Right cardiac atrium (tissue), 5 donors: Measurements from ENCODE around the gene ECE2. TPM values are rescaled to one million over a fixed set of nuclear protein-coding genes. Genes with fewer than 3 reads are reported as not detected.

Experiments used
- ATAC-seq, 2 donors: fragments of 200-7000 bp; cut with Tn5 transposase; one replicate each; pipeline versions ENCODE4 v1.8.0 to v1.9.1; 2020; ENCODE audit warnings: moderate library complexity in 2 of 2, mild to moderate bottlenecking in 1 of 2
- DNase-seq, 3 donors: peaks; one replicate each; pipeline ENCODE4 v3.0.0-alpha.2; 2020
- H3K27ac ChIP-seq: one replicate; pipeline ENCODE4 v1.5.1; 2013; ENCODE audit warnings: mild to moderate bottlenecking, low read length, control low read depth, moderate library complexity
- H3K27me3 ChIP-seq: one replicate; pipeline ENCODE4 v1.6.1; 2013; ENCODE audit not compliant: control insufficient read depth, insufficient read depth
- H3K4me1 ChIP-seq: one replicate; pipeline ENCODE4 v1.6.1; 2013; ENCODE audit warnings: low read length; ENCODE audit not compliant: control insufficient read depth, insufficient read depth
- H3K4me3 ChIP-seq: one replicate; pipeline ENCODE4 v1.5.1; 2013; ENCODE audit warnings: low read length, control low read depth
- H3K9me3 ChIP-seq: one replicate; pipeline ENCODE4 v1.6.1; 2013; ENCODE audit warnings: low read length; ENCODE audit not compliant: control insufficient read depth
- WGBS: extraction: QIAGEN DNeasy Blood & Tissue Kit; methylation state at CpG from one replicate; pipeline ENCODE4 v1.1.7; 2013; 5-methylcytosine and 5-hydroxymethylcytosine counted together
- intact Hi-C, 4 donors: fragments of 100-400 bp; cut with DNase I; formaldehyde crosslinking; loops; one replicate each; pipeline versions ENCODE4 v1.11.0 to v1.14.0; 2022 to 2023
- polyA plus RNA-seq: library from polyadenylated mRNA; stranded (reverse); fragments of 200-250 nt; gene quantifications from one replicate; pipeline ENCODE4 v1.2.3, GENCODE V29; 2013
- total RNA-seq, 4 donors: library from RNA; stranded (reverse); fragmentation: NEBNext Ultra II Directional; extraction: Animal tissue kit (Norgen Biotek cat#: 25700); gene quantifications; one replicate each; pipeline ENCODE4 v1.2.1, GENCODE V29; 2021
- donor health status: healthy with polysubstance abuse.
- donor health status: DM: no; HTN: yes; CAD: no.
- donor health status: DM: no; HTN: no; CAD: no.
- donor health status: DM: no; HTN: yes; CAD: no; lungs with severe emphysema.
- donor health status: DM: yes; HTN: yes; CAD: no.

The ECE2 gene
- total and polyA plus RNA-seq, 5 donors, result 1.2 to 6.6 (median 2.6) TPM

DNA sequence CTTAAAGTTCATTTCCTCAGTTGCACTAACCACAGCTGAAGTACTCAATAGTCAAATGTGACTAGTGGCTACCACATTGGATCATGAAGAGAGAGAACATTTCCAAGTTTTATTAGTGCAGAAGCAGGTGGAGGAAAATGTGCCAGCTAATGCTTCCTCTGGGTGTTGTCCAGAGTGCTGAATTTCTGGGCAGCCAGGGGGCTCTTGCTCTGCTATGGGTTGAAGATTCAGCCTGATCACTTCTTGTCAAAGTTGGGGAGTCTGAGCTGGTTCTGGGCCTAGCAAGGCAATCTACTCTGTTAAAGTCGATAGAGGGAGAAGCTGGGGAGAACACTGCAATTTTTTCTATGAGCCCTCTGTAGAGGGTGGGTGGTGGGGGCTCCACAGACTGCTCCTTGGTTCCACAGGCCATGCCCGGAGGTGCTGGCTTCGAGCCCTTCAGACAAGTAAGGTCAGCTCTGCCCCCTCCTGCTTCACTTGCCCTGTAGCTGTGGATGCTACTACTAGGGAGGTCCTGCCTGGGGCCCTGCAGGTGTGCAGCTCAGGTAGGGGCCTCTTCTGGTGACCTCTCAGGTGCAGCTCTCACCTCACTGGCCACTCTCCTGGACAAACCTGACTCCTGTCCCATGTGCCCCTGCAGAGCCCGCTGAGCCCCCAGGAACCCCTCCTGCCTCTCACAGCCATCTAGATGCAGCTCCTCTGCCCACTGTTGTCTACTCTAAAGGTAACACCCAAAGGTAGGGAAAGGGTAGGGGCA, 35.3 kb upstream of the ECE2 start:
- DNase-seq, result no peak
- no peak for ATAC-seq
- H3K27ac ChIP-seq, result no peak overlapping the region
- no peaks in the 10 kb centered on the region for H3K9me3 ChIP-seq
- intact Hi-C loops, result loop anchor here in 2 of 4 donors (10.0 kb wide), 2 partner anchors 96 to 346 kb away; no protein-coding TSS in a partner anchor
- no peak overlapping the region for H3K4me3 ChIP-seq
- H3K4me1 ChIP-seq, result no peaks in the 10 kb centered on the region
- no peaks in the 10 kb centered on the region for H3K27me3 ChIP-seq
- 78% methylated on average over 4 of the region's 4 CpGs for WGBS

DNA sequence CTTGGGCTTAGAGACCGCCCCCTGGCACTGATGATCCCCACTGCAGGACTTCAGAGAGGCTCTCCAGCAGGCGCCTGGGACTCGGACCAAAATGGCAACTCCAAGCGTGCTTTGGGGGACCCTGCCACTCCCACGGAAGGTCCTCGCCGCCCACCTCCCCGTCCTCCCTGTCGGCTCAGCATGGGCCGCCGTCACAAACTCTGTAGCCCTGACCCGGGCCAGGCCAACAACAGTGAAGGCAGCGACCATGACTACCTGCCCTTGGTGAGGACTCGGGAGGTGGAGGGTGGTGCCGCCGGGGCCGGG, 34.7 kb upstream of the ECE2 start:
- intact Hi-C loops, result loop anchor here in 2 of 4 donors (10.0 kb wide), 2 partner anchors 96 to 346 kb away; no protein-coding TSS in a partner anchor
- H3K4me1 ChIP-seq, result no peaks in the 10 kb centered on the region
- ATAC-seq (peak in 1 of 2 donors; percentile 7), DNase-seq (no peak)
- H3K4me3 ChIP-seq, result no peak overlapping the region
- no peaks in the 10 kb centered on the region for H3K9me3 ChIP-seq
- H3K27me3 ChIP-seq, result no peaks in the 10 kb centered on the region
- 38% methylated on average over 17 of the region's 17 CpGs for WGBS
- no peak overlapping the region for H3K27ac ChIP-seq

DNA sequence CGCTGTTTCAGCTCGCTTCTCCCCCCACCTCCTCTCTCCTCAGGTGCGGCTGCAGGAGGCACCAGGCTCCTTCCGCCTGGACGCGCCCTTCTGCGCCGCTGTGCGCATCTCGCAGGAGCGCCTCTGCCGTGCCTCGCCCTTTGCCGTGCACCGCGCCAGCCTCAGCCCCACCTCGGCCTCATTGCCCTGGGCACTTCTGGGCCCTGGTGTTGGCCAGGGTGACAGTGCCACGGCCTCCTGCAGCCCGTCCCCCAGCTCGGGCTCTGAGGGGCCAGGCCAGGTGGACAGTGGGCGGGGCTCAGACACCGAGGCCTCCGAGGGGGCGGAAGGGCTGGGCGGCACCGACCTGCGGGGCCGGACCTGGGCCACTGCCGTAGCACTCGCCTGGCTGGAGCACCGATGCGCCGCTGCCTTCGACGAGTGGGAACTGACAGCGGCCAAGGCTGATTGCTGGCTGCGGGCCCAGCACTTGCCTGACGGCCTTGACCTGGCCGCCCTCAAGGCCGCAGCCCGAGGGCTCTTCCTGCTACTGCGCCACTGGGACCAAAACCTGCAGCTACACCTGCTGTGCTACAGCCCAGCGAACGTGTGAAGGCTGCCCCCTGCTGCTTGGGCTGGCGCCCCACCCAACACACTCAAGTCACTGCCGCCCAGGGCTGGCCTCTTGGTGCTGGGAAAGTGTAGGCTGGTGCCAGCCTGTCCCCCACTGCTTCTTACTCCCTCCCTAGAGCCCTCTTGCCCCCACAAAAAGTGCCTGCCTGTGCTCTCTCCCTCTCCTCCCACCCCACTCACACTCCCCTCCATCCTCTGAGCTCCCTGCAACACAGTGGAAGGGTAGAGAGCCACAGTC, 34.1 kb upstream of the ECE2 start:
- Histone ChIP-seq H3K4me1 (no peaks in the 10 kb centered on the region), H3K4me3 (no peak overlapping the region), H3K27ac (no peak overlapping the region), H3K27me3 (no peaks in the 10 kb centered on the region), H3K9me3 (no peaks in the 10 kb centered on the region)
- intact Hi-C loops, result loop anchor here in 2 of 4 donors (10.0 kb wide), 2 partner anchors 97 to 347 kb away; no protein-coding TSS in a partner anchor
- DNase-seq (peak in 2 of 3 donors; percentile 74 to 76), ATAC-seq (peak; percentile 59 to 62)
- 21% methylated on average over 46 of the region's 46 CpGs for WGBS

DNA sequence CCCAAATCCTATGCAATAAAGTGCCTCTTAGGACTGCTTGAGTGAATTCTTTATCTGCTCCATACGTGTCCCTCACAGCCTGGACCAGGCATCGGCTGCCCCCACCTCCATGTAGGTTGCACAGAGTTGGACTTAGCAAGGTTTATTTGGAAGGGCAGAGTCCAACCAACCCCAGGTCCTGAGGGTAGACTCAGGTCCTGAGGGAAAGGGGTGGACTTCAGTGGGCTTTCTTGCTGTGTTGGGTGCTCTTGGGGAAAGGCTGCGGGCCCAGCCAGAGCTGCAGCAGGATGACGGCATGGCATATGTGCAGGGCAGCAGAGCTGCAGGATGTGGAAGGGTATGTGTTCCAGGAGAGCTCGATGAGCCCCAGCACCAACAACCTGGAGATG, 33.5 kb upstream of the ECE2 start:
- Histone ChIP-seq H3K9me3 (no peaks in the 10 kb centered on the region), H3K27me3 (no peaks in the 10 kb centered on the region), H3K4me3 (no peak overlapping the region), H3K27ac (no peak overlapping the region), H3K4me1 (no peaks in the 10 kb centered on the region)
- DNase-seq, result no peak
- WGBS, result 80% methylated on average over 5 of the region's 5 CpGs
- intact Hi-C loops, result loop anchor here in 2 of 4 donors (10.0 kb wide), 2 partner anchors 97 to 347 kb away; no protein-coding TSS in a partner anchor
- no peak for ATAC-seq

DNA sequence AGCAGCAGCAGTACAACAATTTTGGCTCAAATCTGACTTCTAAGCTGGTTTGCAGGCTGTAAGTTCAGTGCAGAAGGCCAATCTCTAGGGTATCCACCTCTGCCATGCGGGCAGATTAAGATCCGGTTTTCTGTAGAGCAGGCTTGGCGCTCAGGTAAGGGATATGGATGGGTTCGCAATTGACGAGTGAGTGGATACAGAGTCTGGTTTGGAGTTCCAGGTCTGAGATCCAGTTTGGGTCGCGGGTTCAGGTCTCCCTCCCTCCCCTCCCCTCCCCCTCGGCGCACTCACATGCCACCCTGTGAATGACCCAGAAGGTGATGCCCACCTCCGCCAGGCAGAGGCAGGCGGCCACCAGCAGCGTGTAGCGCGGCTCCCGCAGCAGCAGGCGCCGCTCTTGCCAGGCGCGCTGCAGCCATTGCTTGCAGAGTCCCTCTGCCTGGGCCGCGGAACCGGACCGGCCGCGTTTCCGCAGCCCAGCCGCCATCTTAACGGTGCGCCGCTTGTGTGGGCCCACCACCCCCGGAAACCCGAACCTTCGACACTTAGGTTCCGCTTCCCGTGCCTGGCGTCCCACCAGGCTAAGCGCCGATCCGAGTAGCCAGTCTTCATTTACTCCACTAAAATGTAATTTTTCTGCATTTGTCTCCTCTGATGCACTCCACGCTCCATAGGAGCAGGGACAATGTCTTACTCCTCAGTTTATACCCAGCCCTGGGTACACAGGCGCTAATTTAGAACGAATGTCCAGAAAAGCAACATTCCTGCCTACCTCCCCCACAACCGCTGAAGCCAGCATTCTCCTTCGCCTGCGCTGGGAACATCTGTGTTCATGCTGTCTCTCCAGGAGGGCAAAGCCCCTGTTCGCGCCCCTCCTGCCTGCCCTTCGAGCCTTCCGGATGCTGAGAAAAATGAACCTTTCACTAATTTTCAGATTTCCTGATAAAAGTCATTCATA, 27.1 kb upstream of the ECE2 start, which contains the start of gene ALG3:
ALG3 (minus strand) TSS at position 509 of the 958 bp plus-strand sequence; CDS start at position 487, 22 bp downstream.
- peak within 1 kb of the TSS; percentile 49 for H3K4me3 ChIP-seq
- no peaks in the 10 kb centered on the region for H3K9me3 ChIP-seq
- DNase-seq (peak; percentile 83 to 93 (median 93)), ATAC-seq (peak; percentile 82 to 84)
- WGBS, result under 1% methylated on average over 49 of the region's 49 CpGs
- no peaks in the 10 kb centered on the region for H3K27me3 ChIP-seq
- H3K27ac ChIP-seq, result peak within 1 kb of the TSS; percentile 47
- no peaks in the 10 kb centered on the region for H3K4me1 ChIP-seq
- intact Hi-C loops, result loop anchor here in 2 of 4 donors (10.0 kb wide), 2 partner anchors 104 to 354 kb away; no protein-coding TSS in a partner anchor

DNA sequence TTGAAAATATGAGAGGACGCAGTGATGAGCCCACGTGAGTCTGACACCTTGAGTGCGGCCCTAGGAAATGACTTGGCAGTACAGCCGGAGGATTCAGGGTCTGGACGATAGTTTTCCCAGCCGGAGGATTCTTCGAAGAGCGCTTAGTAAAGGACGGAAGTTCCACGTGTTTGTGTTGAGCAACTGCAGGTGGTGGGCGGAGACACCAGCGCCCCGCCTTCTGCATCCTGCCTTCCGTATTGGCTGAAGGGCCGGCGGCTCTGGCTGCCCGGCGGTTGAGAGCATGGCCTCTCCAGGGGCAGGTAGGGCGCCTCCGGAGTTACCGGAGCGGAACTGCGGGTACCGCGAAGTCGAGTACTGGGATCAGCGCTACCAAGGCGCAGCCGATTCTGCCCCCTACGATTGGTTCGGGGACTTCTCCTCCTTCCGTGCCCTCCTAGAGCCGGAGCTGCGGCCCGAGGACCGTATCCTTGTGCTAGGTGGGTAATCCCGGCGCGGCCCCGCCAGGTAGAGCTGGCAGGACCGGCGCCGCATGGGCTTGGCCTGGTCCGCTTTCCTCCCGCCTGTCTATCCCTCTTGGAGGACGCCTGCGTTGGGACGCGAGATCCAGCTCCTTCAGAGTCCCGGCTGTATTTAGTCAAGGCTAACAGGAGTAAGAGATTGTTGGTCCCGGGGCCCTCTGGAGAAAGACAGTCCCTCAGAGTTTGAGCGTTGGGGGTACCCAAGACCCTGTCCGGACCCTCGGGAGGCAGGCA, 26.2 kb upstream of the ECE2 start, which contains the start of gene EEF1AKMT4:
EEF1AKMT4 (plus strand) TSS at position 261 of the 755 bp plus-strand sequence; CDS start at position 284, 23 bp downstream.
- Histone ChIP-seq H3K4me1 (no peaks in the 10 kb centered on the region), H3K9me3 (no peaks in the 10 kb centered on the region), H3K27me3 (no peaks in the 10 kb centered on the region), H3K27ac (peak within 1 kb of the TSS; percentile 47), H3K4me3 (peak within 1 kb of the TSS; percentile 49)
- intact Hi-C loops, result loop anchor here in 2 of 4 donors (10.0 kb wide), 2 partner anchors 105 to 355 kb away; no protein-coding TSS in a partner anchor
- DNase-seq (peak; percentile 97 to 98 (median 98)), ATAC-seq (peak; percentile 99)
- WGBS, result under 1% methylated on average over 54 of the region's 54 CpGs

DNA sequence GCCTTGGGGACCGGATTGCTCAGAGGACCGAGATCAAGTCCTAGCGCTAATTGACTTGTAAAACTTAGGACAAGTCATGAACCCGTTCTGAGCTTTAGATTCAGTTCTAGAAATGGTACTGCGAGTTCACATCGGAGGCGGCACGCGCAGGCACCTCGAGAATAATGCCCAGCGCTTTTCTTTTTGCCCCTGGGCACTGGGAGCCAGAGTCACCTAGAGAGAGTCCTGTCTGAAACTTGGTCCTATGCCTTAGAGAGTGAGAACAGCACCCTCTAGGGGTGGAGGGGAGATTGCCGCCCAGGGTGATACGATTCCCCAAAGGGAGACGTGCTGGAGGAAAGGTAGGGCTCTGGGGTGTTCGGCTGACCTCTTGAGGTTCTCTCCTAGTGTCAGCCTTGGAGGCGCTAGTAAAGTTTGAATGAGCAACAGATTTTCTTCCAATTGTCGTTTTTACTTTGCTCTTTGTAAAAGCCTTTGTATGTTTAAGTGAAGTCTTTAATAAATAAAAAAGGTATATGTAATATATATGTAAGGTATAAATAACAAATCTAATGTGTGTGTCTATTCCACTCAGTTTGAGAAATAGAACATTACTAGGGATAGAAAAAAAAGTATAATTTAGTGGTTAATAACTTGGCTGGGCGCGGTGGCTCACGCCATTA, 25.5 kb upstream of the ECE2 start:
- Histone ChIP-seq H3K27ac (peak overlapping the region; percentile 40), H3K4me3 (peak overlapping the region; percentile 49), H3K4me1 (no peaks in the 10 kb centered on the region), H3K9me3 (no peaks in the 10 kb centered on the region), H3K27me3 (no peaks in the 10 kb centered on the region)
- intact Hi-C loops, result no loop called here
- peak; percentile 84 to 88 for ATAC-seq
- DNase-seq, result peak; percentile 82 to 94 (median 91)
- 14% methylated on average over 20 of the region's 20 CpGs for WGBS

DNA sequence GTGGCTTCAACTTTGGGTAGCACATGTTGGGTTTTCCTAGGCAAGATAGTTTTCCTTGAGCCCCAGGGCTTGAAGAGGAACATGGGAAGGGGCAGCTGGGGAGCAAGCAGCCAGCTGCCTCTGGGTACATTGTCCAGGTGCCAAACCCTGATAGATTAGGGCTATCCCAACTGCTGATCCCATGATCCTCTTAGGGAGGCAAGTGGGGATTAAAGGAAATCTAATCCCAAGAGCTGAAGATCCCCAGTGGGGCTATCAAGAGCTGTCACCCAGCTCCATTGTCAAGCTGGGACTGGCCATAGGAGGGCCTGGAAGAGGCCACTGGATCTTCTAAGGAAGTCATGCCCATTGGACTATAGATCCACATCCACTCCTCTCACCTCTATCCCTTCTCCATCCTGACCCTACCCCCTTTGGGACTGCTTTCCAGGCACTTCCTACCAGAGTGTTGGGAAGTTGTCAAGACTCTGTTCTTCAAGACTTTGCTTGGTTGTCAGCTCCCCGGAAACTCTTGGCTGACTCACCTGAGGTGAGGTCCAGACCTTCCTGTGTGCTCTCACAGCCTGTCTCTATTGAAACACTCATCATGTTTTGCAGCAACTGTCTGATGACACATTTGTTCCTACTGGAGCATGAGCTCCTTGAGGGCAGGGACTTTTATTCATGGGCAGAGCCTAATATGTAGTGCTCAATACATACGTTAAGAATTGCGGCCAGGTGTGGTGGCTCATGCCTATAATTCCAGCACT, 20.4 kb upstream of the ECE2 start:
- DNase-seq (no peak), ATAC-seq (no peak)
- Histone ChIP-seq H3K4me1 (peaks cover 3% of the 10 kb centered on the region), H3K4me3 (no peak overlapping the region), H3K9me3 (no peaks in the 10 kb centered on the region), H3K27me3 (no peaks in the 10 kb centered on the region), H3K27ac (no peak overlapping the region)
- WGBS, result 95% methylated on average over 3 of the region's 3 CpGs
- intact Hi-C loops, result no loop called here
